NCI-H2107 (cell line): Measurements from ENCODE around the gene SLC35F2.
"Not testable (repeated sequence)": the region's sequence is repeated elsewhere in the genome, so short reads cannot be mapped to it uniquely, and the experiment has no call there.

Source experiments
- DNase-seq: peaks from one replicate; lab custom pipeline; 2025; lab: John Stamatoyannopoulos, UW

SLC35F2 gene

GRCh38 chr11:107789767-107790166 lies 68.8 kb downstream of the SLC35F2 start:
- no peak for DNase-seq

DNA sequence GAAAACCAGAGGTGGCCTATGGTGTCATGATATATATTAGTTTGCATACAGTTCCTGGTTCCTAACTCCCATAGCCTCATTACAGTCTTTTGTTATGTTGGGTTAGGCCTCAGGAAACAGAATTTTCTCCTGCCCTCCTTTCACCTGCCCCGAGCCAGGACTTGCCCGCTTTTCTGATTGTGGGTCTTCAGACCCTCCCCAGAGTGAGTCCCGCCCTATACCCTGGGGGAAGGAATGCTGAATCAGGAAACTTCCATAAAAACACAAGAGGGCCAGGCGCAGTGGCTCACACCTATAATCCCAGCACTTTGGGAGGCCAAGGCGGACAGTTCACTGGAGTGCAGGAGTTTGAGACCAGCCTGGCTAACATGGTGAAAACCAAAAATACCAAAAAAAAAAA lies 70.9 kb downstream of the SLC35F2 start:
- DNase-seq: no peak

DNA sequence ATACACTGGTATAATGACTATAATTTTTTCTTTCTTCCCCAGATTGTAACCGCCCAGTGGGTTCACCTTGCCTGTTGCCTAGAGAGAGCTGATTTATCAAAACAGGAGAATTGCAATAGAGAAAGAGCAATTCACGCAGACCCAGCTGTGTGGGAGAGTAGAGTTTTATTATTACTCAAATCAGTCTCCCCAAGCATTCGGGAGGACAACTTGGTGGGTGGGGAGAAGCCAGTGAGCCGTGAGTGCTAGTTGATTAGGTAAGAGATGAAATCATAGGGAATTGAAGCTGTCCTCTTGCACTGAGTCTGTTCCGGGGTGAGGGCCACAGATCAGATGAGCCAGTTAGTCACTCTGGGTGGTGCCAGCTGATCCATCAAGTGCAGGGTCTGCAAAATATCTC lies 73.2 kb downstream of the SLC35F2 start:
- no peak for DNase-seq

- no peak for DNase-seq
Measured at GRCh38 chr11:107783121-107783520, 75.5 kb downstream of the SLC35F2 start.

DNA sequence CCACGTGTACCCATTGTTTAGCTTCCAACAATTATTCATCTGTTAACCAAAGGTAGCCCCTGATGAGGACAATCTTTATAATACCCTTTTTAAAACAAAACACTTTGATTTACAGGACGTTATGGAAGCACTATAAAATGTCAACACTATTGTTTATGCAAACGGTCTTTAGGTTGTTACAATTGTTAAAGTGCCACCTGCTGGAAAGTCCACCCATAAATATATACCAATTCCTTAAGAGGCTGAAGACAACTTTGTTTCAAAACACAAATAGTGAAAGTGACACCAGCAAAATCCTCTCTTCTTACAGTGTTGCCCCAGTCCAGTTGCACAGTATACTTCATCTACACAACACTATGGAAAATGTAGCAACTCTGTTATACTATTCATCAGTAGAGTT lies 77.8 kb downstream of the SLC35F2 start:
- no peak for DNase-seq

- no peak for DNase-seq
Measured at GRCh38 chr11:107780136-107780535, 78.5 kb downstream of the SLC35F2 start.

- no peak for DNase-seq
Measured at GRCh38 chr11:107778839-107779517, 79.6 kb downstream of the SLC35F2 start.

GRCh38 chr11:107777110-107777509 lies 81.5 kb downstream of the SLC35F2 start:
- DNase-seq: no peak

- no peak for DNase-seq
Measured at GRCh38 chr11:107776062-107776461, 82.5 kb downstream of the SLC35F2 start.

GRCh38 chr11:107770551-107770951 lies 88.0 kb downstream of the SLC35F2 start:
- no peak for DNase-seq

- no peak for DNase-seq
Measured at GRCh38 chr11:107769189-107769588, 89.4 kb downstream of the SLC35F2 start.

DNA sequence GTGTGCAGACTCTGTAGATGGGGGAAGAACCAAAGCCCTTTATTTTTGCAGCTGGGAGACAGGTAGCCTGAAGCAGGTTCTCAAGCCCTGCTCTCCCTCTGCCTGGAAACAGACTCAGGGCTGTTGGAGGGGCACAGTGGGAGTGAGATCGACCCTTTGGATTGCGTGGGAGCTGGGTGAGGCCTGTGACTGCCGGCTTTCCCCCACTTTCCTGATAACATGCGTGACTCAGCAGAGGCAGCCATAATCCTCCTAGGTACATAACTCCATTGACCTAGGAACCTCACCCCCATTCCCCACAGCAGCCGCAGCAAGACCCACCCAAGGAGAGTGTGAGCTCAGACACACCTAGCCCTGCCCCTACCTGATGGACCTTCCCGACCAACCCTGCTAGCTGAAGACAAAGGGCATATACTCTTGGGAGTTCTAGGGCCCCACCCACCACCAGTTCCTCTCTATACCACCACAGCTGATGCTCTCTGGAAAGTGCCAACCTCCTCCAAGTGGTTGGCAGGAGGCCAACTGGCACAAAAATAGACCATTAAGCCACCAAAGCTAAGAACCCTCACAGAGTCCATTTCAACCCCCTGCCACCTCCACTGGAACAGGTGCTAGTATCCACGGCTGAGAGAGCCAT lies 99.8 kb downstream of the SLC35F2 start:
- DNase-seq: not testable (repeated sequence)

- DNase-seq: no peak
Measured at GRCh38 chr11:107757661-107758060, 100.9 kb downstream of the SLC35F2 start.

- DNase-seq: no peak
Measured at GRCh38 chr11:107756553-107756952, 102.0 kb downstream of the SLC35F2 start.

DNA sequence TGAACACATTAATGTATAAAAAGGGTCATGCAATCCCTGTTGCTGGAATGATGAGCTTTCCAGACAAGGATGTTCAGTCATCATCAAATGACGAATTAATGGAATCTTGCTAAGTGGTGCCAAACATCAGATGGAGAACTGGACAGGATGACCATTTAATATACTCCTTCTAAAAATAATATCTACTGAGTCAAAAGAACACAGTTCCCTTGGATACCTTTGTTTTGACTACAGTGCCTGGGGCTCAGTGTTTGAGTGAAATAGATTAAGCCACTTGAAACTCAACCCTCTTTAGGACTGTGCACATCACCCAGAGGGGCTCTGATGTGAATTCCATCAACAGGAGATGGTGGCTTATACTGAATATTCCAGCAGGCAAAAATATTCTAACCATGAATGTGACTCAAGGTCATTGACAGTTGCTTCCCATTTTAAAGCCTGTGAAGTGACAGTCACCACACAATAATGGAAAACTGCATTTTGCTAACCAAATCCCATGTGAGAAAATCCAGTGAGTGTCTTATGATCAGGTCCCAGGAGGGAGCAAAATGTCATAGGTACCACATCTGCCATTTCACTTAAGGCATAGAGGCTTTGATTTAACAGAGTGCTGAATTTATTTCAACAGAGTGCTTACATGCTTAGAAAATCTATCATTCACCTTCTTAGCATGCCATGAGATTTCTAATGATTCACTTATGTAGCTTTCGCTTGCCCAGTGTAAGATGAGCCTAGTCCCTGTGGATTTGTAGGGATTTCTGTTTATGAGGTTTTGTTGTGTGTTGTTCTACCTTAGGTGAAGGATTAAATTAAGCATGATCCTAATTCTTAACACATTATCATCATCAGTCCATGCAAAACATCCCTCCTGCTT lies 105.4 kb downstream of the SLC35F2 start:
- no peak for DNase-seq

DNA sequence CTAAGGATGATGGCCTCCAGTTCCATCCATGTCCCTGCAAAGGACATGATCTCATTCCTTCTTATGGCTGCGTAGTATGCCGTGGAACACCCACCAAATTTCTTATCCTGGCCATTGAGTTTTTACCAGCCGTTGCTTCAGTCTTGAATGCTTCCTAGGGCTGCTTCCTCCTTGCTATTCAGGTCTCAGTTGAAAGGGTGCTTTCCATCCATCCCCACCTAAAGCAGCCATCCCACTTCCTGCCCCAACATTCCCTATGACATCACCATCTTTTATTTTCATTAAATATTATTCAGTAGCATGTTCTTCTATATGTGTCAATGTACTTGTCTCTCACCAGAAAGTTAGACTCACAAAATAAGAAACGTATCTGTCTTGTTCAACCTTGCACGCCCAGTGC lies 106.1 kb downstream of the SLC35F2 start:
- DNase-seq: no peak

DNA sequence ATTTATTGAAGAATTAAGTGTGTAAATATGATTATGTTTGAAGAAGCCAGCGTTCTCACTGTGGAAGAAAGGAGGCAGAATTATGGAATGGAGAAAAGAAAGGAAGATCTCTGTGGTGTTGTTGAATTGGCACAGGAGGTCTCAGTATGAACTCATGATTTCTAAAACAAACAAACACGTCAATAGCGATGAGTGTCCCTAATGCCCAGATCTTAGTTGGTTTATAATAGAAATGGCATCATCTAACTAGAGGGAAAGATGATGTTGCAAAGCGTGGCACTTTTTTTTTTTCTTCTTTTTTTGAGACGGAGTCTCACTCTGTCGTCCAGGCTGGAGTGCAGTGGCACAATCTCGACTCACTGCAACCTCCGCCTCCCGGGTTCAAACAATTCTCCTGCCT lies 107.5 kb downstream of the SLC35F2 start:
- DNase-seq: no peak

DNA sequence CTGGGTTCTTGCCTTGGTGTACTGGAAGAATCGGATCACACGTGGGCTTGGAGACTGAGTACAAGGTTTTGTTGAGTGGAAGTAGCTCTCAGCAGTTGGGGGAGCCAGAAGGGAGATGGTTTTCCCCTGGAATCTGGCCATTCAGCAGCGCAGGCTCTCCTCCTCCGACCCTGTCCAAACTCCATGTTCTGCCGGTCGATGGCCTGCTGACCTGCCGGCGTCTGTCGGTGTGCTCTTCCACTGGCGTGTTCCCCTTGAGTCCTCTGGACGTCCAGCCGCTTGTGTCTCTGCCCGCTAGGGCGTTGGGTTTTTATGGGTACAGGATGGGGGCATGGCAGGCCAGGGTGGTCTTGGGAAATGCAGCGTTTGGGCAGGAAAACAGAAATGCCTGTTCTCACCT lies 108.3 kb downstream of the SLC35F2 start:
- DNase-seq: no peak

DNA sequence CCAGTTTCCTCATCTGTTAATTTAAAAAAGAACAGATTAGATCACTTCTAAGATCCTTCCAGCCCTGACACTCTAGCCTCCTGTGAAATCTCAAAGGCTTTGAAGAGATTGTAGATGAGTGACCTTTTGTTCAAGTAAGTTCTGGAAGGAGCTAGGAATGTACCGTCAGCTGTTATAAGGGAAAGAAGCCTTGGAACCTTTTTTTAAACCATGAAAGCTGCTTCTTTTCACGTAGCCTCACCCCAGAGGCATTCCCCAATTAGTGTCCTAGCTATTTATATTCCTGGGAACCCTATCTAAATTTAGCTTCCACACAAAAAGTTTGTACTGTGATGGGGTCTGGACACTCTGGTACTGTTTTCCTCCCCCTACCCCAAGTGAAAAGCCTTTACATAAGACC lies 111.0 kb downstream of the SLC35F2 start:
- DNase-seq: no peak

DNA sequence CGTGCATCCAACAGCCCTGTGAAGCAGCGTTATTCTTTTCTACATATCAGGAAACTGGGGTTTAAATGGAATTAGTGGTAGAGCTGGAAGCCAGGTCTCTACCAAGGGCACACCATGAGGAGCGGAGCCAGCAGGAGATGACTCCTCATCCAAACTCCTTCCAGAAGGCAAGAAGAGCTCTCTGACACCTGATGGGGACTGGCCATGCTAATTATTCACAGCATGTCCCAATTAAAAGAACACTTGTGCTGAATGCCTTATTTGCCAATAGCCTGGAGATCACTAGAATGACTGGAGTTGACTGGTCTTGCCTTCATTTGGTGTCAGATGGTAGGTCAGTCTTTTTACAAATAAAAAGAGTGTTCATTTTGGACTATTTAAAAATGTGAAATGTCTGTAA lies 113.9 kb downstream of the SLC35F2 start:
- no peak for DNase-seq

DNA sequence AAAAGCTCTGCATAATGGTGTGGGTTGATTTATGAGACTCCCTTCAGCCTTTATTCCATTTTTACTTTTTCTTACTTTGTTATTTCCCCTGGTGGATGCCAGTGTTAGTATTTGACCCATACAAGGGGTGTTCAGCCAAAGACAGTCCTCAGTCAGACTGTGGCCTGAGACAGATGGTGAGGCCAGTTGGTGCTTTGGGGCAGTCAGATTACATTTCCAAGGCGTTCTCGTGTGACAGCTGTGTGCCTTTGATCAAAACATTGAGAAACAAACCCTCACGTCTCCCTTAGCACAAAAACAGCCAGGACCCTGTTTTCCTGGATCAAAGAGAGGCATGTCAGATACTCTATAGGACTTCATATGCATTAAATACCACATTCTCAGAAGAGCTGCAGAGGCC lies 115.4 kb downstream of the SLC35F2 start:
- no peak for DNase-seq

DNA sequence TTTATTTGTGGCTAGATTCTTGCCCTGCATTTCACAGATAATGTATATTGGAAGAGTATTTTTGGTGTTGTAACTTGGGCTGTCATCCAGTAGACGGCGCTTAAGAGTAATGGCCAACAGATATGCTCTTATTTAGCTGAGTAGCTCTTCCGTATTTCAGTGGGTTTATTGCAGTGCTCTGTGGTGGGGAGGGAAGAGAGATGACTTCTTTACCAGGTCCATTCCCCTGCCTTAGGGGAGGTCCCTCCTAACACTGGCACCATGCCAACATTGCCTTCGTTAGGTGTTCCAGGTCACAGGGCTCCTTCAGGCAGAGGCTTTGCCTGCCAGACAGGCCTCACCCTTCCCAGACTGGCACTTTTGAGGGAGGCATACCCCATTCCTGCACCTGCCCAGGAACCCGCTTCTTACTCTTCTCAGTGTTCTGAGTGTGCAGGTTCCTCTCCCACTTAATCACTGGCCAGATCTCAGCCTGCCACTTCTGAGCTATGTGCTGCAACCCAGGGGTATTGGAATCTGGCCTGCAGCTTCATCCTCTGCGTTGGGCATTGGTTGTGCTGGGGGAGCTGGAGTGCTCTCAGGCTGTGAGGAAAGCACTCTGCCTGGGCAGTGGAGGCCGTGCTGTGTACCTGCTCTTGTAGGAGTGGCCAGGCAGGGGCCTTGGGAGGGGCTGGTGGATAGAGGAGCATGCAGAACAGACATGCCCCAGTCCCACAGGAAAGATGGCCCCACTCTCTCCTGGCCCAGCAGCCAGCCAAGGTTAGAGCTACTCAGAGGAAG lies 117.4 kb downstream of the SLC35F2 start:
- DNase-seq: no peak
